Activated naive CD4-positive, alpha-beta T cell treated with anti-CD3 and anti-CD28 coated beads, Interleukin-2, amount 50 U/mL, for 72 hours (primary cell): Measurements from ENCODE around the gene HCAR2. TPM values are rescaled to one million over a fixed set of nuclear protein-coding genes. Genes with fewer than 3 reads are reported as not detected.

Experiments
- total RNA-seq, 2 donors: library from RNA; stranded (reverse); gene quantifications; one replicate each; pipeline ENCODE4 v1.2.3, GENCODE V29; 2022

The HCAR2 gene
- total RNA-seq, 2 donors from 2014 or later = 0.39 TPM; not detected in 1

Other genes with a start within 250 kb of the HCAR2 start
- gene ZCCHC8, start 202.4 kb downstream of the HCAR2 start, total RNA-seq = 10 to 100 TPM; 36.7 to 46.2 TPM
- gene RSRC2, start 176.4 kb downstream of the HCAR2 start, total RNA-seq = 100 to 1,000 TPM; 115 to 135 TPM
- 100 to 1,000 TPM; 163 to 199 TPM for gene KNTC1, start 176.1 kb downstream of the HCAR2 start, total RNA-seq
- under 1 TPM in 1 of 2 donors, not detected in 1; 0.09 TPM for gene HCAR3, start 13.5 kb upstream of the HCAR2 start, total RNA-seq
- gene HCAR1, start 27.5 kb upstream of the HCAR2 start, total RNA-seq = 1 to 10 TPM in 1 of 2 donors, under 1 TPM in 1; 0.52 to 1.8 TPM
- gene DENR, start 49.5 kb upstream of the HCAR2 start, total RNA-seq = 10 to 100 TPM; 58.6 to 65.0 TPM
- gene CCDC62, start 71.2 kb upstream of the HCAR2 start, total RNA-seq = 1 to 10 TPM in 1 of 2 donors, under 1 TPM in 1; 0.37 to 1.8 TPM
- 10 to 100 TPM; 16.7 to 48.9 TPM for gene HIP1R, start 132.1 kb upstream of the HCAR2 start, total RNA-seq
- gene VPS37B, start 192.8 kb upstream of the HCAR2 start, total RNA-seq = 10 to 100 TPM; 10.1 to 11.1 TPM